Ovary (tissue), 3 donors: Measurements from ENCODE around the gene CST3.

Experiments
- CTCF ChIP-seq, 3 donors: fragments of 450-650 bp in 2 of 3; fragments of 200-600 bp in 1 of 3; IDR thresholded peaks; one replicate each; pipeline versions ENCODE4 v1.5.1 to v1.8.0; 2016 to 2022; ENCODE audit warnings: antibody characterized with exemption in 3 of 3, mild to moderate bottlenecking in 1 of 3
- EP300 ChIP-seq: sonication (generic); formaldehyde crosslinking; IDR thresholded peaks from one replicate; pipeline ENCODE4 v1.6.1; 2017; ENCODE audit warnings: antibody characterized with exemption
- donor health status: DM: no; HTN: no; CAD: no.

DNA sequence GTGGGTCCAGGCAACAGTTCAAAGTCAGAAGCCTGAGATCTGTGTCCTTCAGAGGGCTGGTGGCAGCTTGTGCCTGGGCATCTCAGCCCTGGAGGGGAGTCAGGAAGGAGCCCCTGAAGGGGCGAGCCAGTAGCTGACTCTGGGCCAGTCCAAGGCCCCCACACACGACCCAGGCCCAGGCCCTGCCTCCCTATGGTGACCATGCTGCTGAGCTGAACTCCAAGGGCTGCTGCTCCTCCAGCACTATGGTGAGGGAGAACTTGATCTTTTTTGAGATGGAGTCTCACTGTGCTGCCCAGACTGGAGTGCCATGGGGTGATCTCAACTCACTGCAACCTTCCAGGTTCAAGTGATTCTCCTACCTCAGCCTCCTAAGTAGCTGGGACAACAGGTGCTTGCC, 15.2 kb upstream of the CST3 start:
- TF ChIP-seq EP300 = no peak
- no peak for TF ChIP-seq CTCF (IDR thresholded peaks at IDR 0.05)
